Stimulated activated CD8-positive, alpha-beta memory T cell treated with anti-CD3 and anti-CD28 coated beads, Interleukin-7, amount 100 ng/mL, for 4 hours (primary cell): ENCODE data around the gene KRTAP9-3.
"Not testable (repeated sequence)": the region's sequence is repeated elsewhere in the genome, so short reads cannot be mapped to it uniquely, and the experiment has no call there.

ENCODE experiments used
- DNase-seq, 2 donors: peaks; one replicate each; pipeline ENCODE4 v3.0.0-alpha.2; 2020; ENCODE audit warnings: low read depth in 2 of 2

KRTAP9-3 gene

DNA sequence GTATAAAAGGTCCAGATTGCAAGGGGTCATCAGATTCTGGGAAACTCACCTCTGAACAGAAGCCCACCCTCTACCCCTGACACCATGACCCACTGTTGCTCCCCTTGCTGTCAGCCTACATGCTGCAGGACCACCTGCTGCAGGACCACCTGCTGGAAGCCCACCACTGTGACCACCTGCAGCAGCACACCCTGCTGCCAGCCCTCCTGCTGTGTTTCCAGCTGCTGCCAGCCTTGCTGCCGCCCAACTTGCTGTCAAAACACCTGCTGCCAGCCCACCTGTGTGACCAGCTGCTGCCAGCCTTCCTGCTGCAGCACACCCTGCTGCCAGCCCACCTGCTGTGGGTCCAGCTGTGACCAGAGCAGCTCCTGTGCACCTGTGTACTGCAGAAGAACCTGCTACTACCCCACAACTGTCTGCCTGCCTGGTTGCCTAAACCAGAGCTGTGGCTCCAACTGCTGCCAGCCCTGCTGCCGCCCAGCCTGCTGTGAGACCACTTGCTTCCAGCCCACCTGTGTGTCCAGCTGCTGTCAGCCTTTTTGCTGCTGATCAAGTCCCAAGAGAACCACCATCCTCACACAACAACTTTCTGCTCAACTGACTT lies 17.5 kb downstream of the KRTAP9-3 start, which contains the start of gene KRTAP9-4:
TSS of gene KRTAP9-4 (plus strand) at position 51 of the 604 bp plus-strand sequence. CDS start at position 85, 34 bp downstream.
- not testable (repeated sequence) for DNase-seq

DNA sequence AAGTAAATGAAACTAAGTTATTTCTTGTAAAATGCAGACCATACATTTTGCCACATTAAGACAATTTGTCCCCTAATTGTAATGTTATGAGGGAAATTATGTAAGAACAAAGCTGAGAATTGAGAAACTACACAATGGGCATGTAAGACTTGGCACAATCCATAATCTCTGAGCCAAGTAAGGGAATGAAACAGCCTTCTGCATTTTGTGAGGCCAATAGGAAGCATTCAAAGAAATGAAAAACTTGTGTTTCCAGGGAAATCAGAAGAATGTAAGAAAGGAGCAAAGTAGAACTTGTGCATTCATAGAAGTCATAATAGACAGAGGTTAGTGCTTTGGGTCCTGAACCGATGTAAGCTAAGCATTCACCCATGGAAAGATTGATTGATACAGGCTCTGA lies 19.0 kb downstream of the KRTAP9-3 start:
- no peak for DNase-seq

DNA sequence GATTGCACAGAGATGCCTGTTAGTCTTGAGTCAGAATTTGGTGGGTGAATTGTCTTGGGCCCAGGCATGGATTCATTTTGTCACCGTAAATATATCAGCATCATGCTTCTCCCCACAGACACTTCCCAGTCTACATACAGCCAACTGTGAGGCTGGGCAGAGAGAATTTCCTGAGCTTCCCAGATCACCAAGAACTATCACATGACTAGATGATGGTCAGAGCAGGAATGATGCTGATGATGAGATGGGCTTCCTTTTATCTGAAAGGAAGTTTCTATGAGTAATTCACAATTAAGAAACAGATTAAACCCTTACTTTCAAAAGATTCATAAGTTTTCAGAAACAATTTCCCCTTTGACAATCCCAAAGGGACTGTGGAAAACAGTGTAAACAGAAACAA lies 22.6 kb downstream of the KRTAP9-3 start:
- DNase-seq = no peak

DNA sequence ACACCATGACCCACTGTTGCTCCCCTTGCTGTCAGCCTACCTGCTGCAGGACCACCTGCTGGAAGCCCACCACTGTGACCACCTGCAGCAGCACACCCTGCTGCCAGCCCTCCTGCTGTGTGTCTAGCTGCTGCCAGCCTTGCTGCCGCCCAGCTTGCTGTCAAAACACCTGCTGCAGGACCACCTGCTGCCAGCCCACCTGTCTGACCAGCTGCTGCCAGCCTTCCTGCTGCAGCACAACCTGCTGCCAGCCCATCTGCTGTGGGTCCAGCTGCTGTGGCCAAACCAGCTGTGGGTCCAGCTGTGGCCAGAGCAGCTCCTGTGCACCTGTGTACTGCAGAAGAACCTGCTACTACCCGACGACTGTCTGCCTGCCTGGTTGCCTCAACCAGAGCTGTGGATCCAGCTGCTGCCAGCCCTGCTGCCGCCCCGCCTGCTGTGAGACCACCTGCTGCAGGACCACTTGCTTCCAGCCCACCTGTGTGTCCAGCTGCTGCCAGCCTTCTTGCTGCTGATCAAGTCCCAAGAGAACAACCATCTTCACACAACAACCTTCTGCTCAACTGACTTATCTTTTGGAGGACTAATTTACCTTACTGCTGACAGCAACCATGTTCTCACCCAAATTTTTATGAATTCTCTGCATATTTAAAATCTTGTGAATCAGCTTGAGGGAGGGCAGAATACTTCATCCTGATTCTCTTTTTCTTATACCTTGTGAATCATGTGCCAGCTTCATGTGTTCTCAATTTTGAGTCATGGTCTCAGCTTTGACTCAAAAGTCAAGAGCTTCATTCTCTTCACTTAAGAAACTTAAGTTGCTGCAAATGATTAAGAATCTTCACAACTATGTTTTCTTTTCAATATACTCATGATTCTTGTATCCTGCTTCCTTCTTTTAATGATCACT lies 23.4 kb downstream of the KRTAP9-3 start, which contains the start of gene KRTAP9-9:
TSS of gene KRTAP9-9 (plus strand) at position 4 of the 910 bp plus-strand sequence.
- DNase-seq = not testable (repeated sequence)

DNA sequence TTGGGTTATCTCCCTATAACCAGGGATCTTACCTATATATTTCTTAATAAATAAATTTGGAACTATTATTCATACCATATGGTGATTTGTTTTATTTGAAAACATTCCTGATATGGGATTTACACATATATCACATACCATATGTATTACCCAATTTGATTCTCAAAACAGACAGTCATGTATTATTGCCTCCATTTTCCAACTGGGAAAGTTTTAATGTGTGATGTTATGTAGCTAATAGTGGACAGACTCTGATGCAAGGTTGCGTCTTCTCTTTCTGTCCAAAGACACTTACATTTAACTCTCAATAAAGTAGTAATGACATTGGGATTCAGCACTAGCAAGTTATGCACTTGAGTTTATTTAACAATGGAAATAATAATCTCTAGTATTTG lies 24.0 kb downstream of the KRTAP9-3 start:
- no peak for DNase-seq

DNA sequence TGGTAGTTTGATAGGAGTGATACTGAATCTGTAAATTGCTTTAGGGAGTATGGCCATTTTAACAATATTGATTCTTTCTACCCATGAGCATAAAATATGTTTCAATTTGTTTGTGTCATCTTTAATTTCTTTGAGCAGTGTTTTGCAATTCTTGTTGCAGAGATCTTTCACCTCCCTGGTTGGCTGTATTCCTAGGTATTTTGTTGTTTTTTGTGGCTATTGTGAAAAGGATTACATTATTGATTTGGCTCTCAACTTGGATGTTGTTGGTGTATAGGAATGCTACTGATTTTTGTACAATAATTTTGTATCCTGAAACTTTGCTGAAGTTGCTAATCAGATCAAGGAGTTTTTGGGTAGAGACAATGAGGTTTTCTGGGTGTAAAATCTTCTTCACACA lies 26.2 kb downstream of the KRTAP9-3 start:
- no peak for DNase-seq

DNA sequence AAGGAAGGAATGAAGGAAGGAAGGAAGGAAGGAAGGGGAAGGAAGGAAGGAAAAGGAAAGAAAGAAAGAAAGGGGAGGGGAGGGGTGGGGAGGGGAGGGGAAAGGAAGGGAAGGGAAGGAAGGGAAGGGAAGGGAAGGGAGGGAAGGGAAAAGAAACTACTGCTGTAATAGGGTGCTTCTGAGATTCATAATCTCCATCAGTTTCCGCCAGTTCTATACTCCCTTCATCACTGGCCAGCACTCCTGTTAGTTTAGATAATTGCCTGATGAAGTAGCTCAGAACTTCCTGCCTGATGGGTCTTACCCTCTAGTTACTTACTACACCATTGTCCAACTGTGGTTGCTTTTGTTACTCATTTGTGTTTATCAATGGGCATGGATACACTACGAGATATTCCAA lies 31.0 kb downstream of the KRTAP9-3 start:
- no peak for DNase-seq

DNA sequence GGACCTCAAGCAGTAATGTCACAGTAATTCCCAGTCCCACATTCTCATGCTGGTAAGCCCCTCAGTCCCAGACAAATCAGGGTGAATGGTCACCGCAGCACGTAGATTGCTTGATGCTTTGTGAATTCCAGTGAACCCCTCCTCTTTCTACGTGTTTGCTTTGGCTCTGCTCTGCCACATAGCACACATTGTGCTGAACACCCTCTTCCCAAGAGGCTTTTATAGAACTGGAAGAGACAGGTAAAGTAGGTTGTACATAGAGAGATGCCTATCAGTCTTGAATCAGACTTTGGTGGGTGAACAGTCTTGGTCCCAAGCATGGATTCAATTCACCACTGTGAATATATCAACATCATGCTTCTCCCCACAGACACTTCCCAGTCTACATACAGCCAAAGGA lies 32.4 kb downstream of the KRTAP9-3 start:
- DNase-seq = no peak

DNA sequence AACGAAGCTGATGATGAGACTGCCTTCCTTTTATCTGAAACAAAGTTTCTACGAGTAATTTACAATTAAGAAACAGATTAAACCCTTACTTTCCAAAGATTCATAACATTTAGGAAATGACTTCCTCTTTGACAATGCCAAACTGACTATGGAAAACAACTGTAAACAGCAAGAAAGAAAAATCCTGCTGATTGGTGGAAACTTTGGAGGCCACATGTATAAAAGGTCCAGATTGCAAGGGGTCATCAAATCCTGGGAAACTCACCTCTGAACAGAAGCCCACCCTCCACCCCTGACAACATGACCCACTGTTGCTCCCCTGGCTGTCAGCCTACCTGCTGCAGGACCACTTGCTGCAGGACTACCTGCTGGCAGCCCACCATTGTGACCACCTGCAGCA lies 32.8 kb downstream of the KRTAP9-3 start, which contains the start of gene KRTAP9-6:
TSS of gene KRTAP9-6 (plus strand) at position 301 of the 400 bp plus-strand sequence. CDS start at position 301, 0 bp downstream.
- no peak for DNase-seq

DNA sequence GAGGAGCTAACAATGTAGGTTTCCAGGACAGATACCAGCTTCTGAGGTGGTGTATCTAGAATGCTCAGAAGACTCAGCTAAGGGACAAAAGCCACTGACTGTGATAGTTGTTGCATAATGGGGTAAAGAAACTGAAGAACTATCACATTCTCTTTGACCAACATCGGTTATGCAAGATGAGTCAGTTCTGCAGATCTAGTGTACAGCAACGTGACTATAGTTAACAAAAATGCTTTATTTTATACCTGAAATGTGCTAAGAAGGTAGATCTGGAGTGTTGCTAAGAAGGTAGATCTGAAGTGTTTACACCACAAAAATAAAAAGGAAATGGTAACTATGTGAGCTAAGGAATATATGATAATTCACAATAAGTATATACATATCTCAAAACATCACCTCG lies 35.5 kb downstream of the KRTAP9-3 start:
- DNase-seq = no peak

DNA sequence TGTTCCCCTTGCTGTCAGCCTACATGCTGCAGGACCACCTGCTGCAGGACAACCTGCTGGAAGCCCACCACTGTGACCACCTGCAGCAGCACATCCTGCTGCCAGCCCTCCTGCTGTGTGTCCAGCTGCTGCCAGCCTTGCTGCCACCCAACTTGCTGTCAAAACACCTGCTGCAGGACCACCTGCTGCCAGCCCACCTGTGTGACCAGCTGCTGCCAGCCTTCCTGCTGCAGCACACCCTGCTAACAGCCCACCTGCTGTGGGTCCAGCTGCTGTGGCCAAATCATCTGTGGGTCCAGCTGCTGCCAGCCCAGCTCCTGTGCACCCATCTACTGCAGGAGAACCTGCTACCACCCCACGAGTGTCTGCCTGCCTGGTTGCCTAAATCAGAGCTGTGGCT lies 39.1 kb downstream of the KRTAP9-3 start:
- not testable (repeated sequence) for DNase-seq

DNA sequence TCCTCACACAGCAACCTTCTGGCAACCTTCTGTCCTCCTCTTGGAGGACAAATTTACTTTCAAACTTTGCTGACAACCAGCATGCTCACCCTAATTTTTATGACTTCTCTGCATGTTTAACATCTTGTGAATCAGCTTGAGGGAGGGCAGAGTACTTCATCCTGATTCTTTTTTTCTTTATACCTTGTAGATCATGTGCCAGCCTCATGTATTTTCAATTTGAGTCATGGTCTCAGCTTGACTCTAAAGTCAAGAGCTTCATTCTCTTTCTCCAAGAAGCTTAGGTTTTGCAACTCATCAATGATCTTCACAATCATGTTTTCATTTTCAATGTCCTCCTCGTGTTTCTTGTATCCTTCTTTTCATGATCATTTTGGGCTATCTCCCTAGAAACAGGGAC lies 39.6 kb downstream of the KRTAP9-3 start:
- DNase-seq = no peak

DNA sequence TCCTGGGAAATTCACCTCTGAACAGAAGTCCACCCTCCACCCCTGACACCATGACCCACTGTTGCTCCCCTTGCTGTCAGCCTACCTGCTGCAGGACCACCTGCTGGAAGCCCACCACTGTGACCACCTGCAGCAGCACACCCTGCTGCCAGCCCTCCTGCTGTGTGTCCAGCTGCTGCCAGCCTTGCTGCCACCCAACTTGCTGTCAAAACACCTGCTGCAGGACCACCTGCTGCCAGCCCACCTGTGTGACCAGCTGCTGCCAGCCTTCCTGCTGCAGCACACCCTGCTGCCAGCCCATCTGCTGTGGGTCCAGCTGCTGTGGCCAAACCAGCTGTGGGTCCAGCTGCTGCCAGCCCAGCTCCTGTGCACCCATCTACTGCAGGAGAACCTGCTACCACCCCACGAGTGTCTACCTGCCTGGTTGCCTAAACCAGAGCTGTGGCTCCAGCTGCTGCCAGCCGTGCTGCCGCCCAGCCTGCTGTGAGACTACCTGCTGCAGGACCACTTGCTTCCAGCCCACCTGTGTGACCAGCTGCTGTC lies 43.5 kb downstream of the KRTAP9-3 start, which contains the start of gene KRTAP9-7:
TSS of gene KRTAP9-7 (plus strand) at position 51 of the 543 bp plus-strand sequence. CDS start at position 51, 0 bp downstream.
- DNase-seq = not testable (repeated sequence)

DNA sequence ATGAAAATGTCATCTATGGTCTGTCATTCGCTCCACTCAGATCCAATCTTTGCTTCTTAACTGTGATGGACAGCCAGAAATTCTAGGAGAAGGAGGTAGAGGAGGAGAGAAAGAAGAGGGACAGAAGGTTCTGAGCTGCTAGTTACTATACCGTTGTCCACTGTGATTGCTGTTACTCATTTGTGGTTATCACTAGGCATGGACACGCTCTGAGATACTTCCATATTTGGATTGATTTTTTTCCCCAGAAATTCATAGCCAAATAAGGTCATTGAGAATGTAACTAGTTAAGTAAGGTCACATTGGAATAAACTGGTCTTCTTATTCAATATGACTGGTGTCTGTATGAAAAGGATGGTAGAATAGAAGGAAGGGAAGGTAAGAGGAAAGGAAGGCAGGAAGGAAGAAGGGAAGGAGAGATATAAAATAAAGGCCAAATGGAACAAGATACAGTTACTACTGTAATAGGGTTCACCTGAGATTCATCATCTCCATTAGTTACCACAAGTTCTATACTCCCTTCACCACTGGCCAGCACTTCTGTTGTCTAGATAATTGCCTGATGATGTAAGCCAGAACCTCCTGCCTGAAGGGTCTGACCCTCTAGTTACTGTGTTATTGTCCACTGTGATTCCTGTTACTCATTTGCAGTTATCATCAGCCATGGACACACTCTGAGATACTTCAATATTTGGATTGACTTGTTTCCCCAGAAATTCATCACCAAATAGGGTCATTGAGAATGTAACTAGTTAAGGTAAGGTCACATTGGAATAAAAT lies 46.1 kb downstream of the KRTAP9-3 start:
- DNase-seq = no peak
